K562 (cell line): ENCODE measurements around the gene TMBIM4. TPM values are rescaled to one million over a fixed set of nuclear protein-coding genes. Genes with fewer than 3 reads are reported as not detected.

Experiments used
- CHD2 ChIP-seq: IDR thresholded peaks from 2 replicates; pipeline ENCODE4 v1.6.1; 2011; ENCODE audit warnings: low read depth, low read length
- CTBP1 ChIP-seq: fragments of 450-650 bp; IDR thresholded peaks from 2 replicates; pipeline ENCODE4 v1.6.1; 2016; ENCODE audit warnings: borderline replicate concordance
- DACH1 ChIP-seq: fragments of 450-650 bp; IDR thresholded peaks from 2 replicates; pipeline ENCODE4 v1.6.1; 2018; ENCODE audit not compliant: partially characterized antibody
- DMBX1 ChIP-seq: fragments of 250-450 bp; sonication (Bioruptor Pico); IDR thresholded peaks from 2 replicates; pipeline ENCODE4 v1.8.0; 2022; ENCODE audit warnings: inconsistent platforms, mild to moderate bottlenecking, moderate library complexity, borderline replicate concordance
- KDM4B ChIP-seq, 2 experiments: fragments of 450-650 bp in 1 of 2; sonication (generic) in 1 of 2; IDR thresholded peaks; 2 replicates each; pipeline ENCODE4 v1.6.1; 2016 to 2017; ENCODE audit warnings: borderline replicate concordance in 2 of 2, antibody characterized with exemption in 1 of 2, low read depth in 1 of 2, mild to moderate bottlenecking in 1 of 2
- KLF1 ChIP-seq: fragments of 450-650 bp; IDR thresholded peaks from 2 replicates; pipeline ENCODE4 v1.6.1; 2016; ENCODE audit warnings: missing genetic modification characterization, missing compliant biosample characterization
- LARP7 ChIP-seq: fragments of 450-650 bp; IDR thresholded peaks from 2 replicates; pipeline ENCODE4 v1.6.1; 2016
- SRSF1 ChIP-seq: fragments of 200-400 bp; formaldehyde crosslinking; IDR thresholded peaks from 2 replicates; pipeline ENCODE4 v1.6.1; 2017; ENCODE audit warnings: mild to moderate bottlenecking, low read depth, low read length, moderate library complexity
- STAT5B ChIP-seq: fragments of 250-450 bp; sonication (Bioruptor Pico); IDR thresholded peaks from 2 replicates; pipeline ENCODE4 v1.8.0; 2021; ENCODE audit warnings: mild to moderate bottlenecking, inconsistent platforms
- TBL1XR1 ChIP-seq, 2 experiments: IDR thresholded peaks; 2 replicates each; pipeline ENCODE4 v1.6.1; 2012; ENCODE audit warnings: improper control_type of control experiment in 2 of 2, low read length in 2 of 2, mild to moderate bottlenecking in 1 of 2
- polyA plus RNA-seq, 8 experiments: library from polyadenylated mRNA; depleted of rRNA in 4 of 8; stranded (reverse) in 5 of 8; unstranded in 3 of 8; fragments of >200 nt; fragmentation: Nextera tagmentation in 2 of 8; fragmentation: Illumina TruSeq in 1 of 8; extraction: Ambion mirVana in 2 of 8; extraction: Trizol in 1 of 8; gene quantifications; 2 replicates each; pipeline versions ENCODE4 v1.2.1 to v1.2.3, GENCODE V29; 2011 to 2014; ENCODE audit warnings: inconsistent platforms in 1 of 8, missing spikeins in 1 of 8
- total RNA-seq, 7 experiments: library from RNA; depleted of rRNA in 6 of 7; stranded (reverse); fragments of >200 nt in 6 of 7; fragmentation: Illumina TruSeq in 2 of 7; extraction: Trizol in 2 of 7; gene quantifications; 2 replicates each; pipeline versions ENCODE4 v1.2.1 to v1.2.3, GENCODE V29; 2011 to 2021; ENCODE audit warnings: low replicate concordance in 1 of 7
- TF ChIP-seq, protein P1 (sequence below): fragments of 250-450 bp; sonication (Bioruptor Pico); IDR thresholded peaks from 2 replicates; pipeline ENCODE4 v1.4.0; 2020; ENCODE audit warnings: mild to moderate bottlenecking, moderate library complexity, borderline replicate concordance
- TF ChIP-seq, protein P2 (sequence below), 2 experiments: IDR thresholded peaks in 1 of 2; conservative IDR thresholded peaks in 1 of 2; 2 replicates each; pipeline ENCODE4 v1.6.1; 2016; ENCODE audit warnings: low read depth in 2 of 2, mild to moderate bottlenecking in 1 of 2, missing compliant biosample characterization in 1 of 2, missing genetic modification characterization in 1 of 2, moderate library complexity in 1 of 2
- TF ChIP-seq, protein P3 (sequence below): fragments of 250-450 bp; sonication (Bioruptor Pico); IDR thresholded peaks from 2 replicates; pipeline ENCODE4 v1.5.0; 2020; ENCODE audit warnings: mild to moderate bottlenecking
- TF ChIP-seq, protein P4 (sequence below): fragments of 450-650 bp; formaldehyde crosslinking; IDR thresholded peaks from 2 replicates; pipeline ENCODE4 v1.4.0; 2020; ENCODE audit warnings: mild to moderate bottlenecking, moderate library complexity

TMBIM4 gene
- total and polyA plus RNA-seq, 9 of the 15 experiments (the other 6 are each of a cell fraction or from before 2014, with no cell fraction given), result 18.6 to 272 (median 50.0) TPM

DNA sequence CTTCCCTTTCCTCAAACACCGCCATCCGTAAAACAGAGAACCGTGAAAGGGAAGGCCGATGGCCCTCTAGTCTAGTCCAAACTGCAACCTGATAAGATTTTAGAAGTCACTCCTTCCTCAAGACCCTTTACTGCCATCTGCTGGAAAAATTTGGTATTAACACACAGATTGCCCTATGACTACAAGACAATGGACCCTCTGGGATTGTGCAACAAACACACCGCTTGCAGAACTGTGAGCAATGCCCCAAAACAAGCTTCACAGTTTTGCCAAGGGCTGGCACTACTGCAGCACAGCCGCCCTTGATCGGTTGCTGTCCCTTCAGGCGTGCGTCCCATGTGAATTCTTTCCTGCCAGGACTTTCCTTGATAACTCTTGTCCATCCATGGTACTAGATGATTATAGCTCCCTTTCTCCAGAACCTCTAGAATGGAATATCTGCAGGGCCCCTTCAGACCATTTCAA, 62.3 kb downstream of the TMBIM4 start (continued):
- TF ChIP-seq, protein P1, sequence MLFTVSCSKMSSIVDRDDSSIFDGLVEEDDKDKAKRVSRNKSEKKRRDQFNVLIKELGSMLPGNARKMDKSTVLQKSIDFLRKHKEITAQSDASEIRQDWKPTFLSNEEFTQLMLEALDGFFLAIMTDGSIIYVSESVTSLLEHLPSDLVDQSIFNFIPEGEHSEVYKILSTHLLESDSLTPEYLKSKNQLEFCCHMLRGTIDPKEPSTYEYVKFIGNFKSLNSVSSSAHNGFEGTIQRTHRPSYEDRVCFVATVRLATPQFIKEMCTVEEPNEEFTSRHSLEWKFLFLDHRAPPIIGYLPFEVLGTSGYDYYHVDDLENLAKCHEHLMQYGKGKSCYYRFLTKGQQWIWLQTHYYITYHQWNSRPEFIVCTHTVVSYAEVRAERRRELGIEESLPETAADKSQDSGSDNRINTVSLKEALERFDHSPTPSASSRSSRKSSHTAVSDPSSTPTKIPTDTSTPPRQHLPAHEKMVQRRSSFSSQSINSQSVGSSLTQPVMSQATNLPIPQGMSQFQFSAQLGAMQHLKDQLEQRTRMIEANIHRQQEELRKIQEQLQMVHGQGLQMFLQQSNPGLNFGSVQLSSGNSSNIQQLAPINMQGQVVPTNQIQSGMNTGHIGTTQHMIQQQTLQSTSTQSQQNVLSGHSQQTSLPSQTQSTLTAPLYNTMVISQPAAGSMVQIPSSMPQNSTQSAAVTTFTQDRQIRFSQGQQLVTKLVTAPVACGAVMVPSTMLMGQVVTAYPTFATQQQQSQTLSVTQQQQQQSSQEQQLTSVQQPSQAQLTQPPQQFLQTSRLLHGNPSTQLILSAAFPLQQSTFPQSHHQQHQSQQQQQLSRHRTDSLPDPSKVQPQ (CRISPR knock-in tag), result no peak
- TF ChIP-seq, protein P2, sequence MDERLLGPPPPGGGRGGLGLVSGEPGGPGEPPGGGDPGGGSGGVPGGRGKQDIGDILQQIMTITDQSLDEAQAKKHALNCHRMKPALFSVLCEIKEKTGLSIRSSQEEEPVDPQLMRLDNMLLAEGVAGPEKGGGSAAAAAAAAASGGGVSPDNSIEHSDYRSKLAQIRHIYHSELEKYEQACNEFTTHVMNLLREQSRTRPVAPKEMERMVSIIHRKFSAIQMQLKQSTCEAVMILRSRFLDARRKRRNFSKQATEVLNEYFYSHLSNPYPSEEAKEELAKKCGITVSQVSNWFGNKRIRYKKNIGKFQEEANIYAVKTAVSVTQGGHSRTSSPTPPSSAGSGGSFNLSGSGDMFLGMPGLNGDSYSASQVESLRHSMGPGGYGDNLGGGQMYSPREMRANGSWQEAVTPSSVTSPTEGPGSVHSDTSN (CRISPR knock-in tag; IDR thresholded peaks at IDR 0.05; ENCODE audit: low read depth), result no peak
- TF ChIP-seq, protein P2 (tag; conservative IDR thresholded peaks at IDR 0.05; ENCODE audit: low read depth), result no peak
- TF ChIP-seq KDM4B (IDR thresholded peaks at IDR 0.05; ENCODE audit: borderline replicate concordance in 2 of 2, low read depth in 1 of 2) (no peak), KLF1 (tag) (no peak), STAT5B (CRISPR knock-in tag) (no peak), CHD2 (no peak), DMBX1 (no peak), CTBP1 (no peak), TBL1XR1 (IDR thresholded peaks at IDR 0.05; ENCODE audit: low read length in 2 of 2) (no peak), LARP7 (no peak), DACH1 (no peak), SRSF1 (no peak)
- TF ChIP-seq, protein P3, sequence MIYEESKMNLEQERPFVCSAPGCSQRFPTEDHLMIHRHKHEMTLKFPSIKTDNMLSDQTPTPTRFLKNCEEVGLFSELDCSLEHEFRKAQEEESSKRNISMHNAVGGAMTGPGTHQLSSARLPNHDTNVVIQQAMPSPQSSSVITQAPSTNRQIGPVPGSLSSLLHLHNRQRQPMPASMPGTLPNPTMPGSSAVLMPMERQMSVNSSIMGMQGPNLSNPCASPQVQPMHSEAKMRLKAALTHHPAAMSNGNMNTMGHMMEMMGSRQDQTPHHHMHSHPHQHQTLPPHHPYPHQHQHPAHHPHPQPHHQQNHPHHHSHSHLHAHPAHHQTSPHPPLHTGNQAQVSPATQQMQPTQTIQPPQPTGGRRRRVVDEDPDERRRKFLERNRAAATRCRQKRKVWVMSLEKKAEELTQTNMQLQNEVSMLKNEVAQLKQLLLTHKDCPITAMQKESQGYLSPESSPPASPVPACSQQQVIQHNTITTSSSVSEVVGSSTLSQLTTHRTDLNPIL (CRISPR knock-in tag), result no peak
- TF ChIP-seq, protein P4, sequence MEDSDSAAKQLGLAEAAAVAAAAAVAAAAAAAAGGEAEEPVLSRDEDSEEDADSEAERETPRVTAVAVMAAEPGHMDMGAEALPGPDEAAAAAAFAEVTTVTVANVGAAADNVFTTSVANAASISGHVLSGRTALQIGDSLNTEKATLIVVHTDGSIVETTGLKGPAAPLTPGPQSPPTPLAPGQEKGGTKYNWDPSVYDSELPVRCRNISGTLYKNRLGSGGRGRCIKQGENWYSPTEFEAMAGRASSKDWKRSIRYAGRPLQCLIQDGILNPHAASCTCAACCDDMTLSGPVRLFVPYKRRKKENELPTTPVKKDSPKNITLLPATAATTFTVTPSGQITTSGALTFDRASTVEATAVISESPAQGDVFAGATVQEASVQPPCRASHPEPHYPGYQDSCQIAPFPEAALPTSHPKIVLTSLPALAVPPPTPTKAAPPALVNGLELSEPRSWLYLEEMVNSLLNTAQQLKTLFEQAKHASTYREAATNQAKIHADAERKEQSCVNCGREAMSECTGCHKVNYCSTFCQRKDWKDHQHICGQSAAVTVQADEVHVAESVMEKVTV (CRISPR knock-in tag), result peak; percentile 25; the same call in 1 of the 2 replicates
